Measurements from ENCODE around the gene HHLA2. TPM values are rescaled to one million over a fixed set of nuclear protein-coding genes. Genes with fewer than 3 reads are reported as not detected.
A peak's percentile ranks its signal among the peaks of the same experiment; 100 is the strongest.

HHLA2 gene
- total RNA-seq, 1 donor from 2014 or later, result 2.3 TPM

DNA sequence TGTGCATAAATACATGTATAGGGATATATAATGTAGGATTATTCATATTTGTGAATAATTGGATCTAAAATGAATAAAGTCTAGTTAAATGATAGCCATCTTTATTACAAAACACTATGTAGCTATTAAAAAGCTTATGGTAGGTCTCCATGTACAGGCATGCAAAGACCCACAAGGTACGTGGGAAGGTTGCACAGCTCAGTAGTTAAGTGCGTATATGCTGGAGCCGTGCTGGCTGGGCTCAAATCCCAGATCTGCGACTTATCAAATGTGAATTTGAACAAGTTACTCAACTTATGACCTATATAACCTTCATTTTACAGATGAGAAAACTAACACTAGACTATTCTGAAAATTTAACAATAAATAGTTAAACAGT lies 113.4 kb downstream of the HHLA2 start:
- TF ChIP-seq, protein P1, sequence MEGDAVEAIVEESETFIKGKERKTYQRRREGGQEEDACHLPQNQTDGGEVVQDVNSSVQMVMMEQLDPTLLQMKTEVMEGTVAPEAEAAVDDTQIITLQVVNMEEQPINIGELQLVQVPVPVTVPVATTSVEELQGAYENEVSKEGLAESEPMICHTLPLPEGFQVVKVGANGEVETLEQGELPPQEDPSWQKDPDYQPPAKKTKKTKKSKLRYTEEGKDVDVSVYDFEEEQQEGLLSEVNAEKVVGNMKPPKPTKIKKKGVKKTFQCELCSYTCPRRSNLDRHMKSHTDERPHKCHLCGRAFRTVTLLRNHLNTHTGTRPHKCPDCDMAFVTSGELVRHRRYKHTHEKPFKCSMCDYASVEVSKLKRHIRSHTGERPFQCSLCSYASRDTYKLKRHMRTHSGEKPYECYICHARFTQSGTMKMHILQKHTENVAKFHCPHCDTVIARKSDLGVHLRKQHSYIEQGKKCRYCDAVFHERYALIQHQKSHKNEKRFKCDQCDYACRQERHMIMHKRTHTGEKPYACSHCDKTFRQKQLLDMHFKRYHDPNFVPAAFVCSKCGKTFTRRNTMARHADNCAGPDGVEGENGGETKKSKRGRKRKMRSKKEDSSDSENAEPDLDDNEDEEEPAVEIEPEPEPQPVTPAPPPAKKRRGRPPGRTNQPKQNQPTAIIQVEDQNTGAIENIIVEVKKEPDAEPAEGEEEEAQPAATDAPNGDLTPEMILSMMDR (conservative IDR thresholded peaks at IDR 0.05), result no peak
- peaks cover 3% of the 10 kb centered on the region for H3K36me3 Mint-ChIP-seq
- H3K27ac Mint-ChIP-seq, result no peak overlapping the region
- no peak for DNase-seq (ENCODE audit: extremely low spot score, unreplicated experiment)
- peaks cover 5% of the 10 kb centered on the region for H3K9me3 Mint-ChIP-seq
- H3K4me3 Mint-ChIP-seq, result no peak overlapping the region
- H3K27me3 Mint-ChIP-seq, result no peaks in the 10 kb centered on the region
- H3K4me1 Mint-ChIP-seq (ENCODE audit: unreplicated experiment), result peaks cover 29% of the 10 kb centered on the region

DNA sequence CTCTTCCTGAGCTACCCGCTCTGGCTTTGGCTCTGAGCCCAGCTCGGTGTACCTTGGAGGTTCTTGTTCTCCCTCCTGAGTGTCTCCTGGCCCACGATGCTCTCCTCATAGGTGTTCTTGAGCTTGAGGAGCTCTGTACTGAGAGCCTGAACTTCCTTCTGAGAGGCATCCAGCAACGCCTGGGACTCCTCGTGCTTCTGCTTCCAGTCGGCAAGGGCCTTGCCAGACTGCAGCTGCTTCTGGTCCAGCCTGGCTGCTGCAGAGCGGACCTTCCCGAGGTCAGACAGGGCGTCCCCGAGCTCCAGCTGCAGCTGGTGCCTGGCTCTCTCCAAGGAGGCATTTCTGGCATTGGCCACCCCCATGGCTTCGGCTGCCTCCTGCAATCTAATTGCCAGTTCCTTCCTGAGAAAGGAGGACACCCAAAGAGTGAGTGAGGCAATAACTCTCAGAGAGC lies 114.2 kb downstream of the HHLA2 start:
- peaks cover 3% of the 10 kb centered on the region for H3K36me3 Mint-ChIP-seq
- H3K27ac Mint-ChIP-seq, result no peak overlapping the region
- TF ChIP-seq, protein P1 (conservative IDR thresholded peaks at IDR 0.05), result no peak
- no peak for DNase-seq (ENCODE audit: extremely low spot score, unreplicated experiment)
- peaks cover 29% of the 10 kb centered on the region for H3K4me1 Mint-ChIP-seq (ENCODE audit: unreplicated experiment)
- H3K4me3 Mint-ChIP-seq, result no peak overlapping the region
- H3K9me3 Mint-ChIP-seq, result peaks cover 5% of the 10 kb centered on the region
- H3K27me3 Mint-ChIP-seq, result no peaks in the 10 kb centered on the region

DNA sequence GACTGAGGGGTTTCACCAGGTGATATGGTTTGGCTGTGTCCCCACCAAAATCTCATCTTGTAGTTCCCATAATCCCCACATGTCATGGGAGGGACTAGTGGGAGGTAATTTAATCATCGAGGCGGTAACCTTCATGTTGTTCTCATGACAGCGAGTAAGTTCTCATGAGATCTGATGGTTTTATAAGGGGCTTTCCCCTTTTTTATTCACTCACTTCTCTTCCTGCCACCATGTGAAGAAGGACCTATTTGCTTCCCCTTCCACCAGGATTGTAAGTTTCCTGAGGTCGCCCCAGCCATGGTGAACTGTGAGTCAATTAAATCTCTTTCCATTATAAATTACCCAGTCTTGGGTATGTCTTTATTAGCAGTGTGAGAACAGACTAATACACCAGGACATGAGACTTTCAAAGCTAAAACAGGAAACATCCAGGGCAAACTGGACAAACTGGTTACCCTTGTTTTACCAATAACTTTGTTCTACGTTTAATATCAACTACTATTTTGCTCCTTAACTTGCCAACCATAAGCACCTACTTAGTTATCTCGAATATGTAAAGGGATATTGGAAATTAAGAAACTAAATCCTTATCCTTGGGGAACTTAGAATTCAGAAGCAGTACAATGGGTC lies 115.9 kb downstream of the HHLA2 start:
- Mint-ChIP-seq H3K36me3 (peaks cover 3% of the 10 kb centered on the region), H3K27me3 (no peaks in the 10 kb centered on the region), H3K4me1 (ENCODE audit: unreplicated experiment) (peaks cover 19% of the 10 kb centered on the region), H3K4me3 (peak overlapping the region; percentile 44), H3K9me3 (peaks cover 5% of the 10 kb centered on the region), H3K27ac (peak overlapping the region; percentile 63)
- DNase-seq (ENCODE audit: extremely low spot score, unreplicated experiment), result no peak
- TF ChIP-seq, protein P1 (conservative IDR thresholded peaks at IDR 0.05), result no peak

DNA sequence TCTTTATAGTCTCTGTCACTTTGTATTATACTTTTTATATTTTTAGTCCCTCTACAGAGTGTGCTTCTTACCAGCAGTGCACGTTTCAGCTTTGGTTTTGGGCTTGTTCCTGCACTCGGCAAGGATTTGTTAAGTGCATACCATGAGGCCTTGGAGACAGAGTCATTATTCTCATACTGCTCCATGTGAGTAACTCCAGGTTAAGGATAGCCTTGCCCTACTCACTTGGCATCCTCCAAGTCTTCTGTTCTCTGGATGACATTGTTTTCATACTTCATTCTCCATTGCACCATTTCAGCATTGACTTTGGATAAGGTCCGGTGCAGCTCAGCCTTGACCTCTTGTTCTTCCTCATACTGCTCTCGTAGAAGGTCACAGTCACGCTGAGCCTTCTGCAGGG lies 117.7 kb downstream of the HHLA2 start:
- Mint-ChIP-seq H3K36me3 (peaks cover 3% of the 10 kb centered on the region), H3K4me1 (ENCODE audit: unreplicated experiment) (peaks cover 17% of the 10 kb centered on the region), H3K27me3 (no peaks in the 10 kb centered on the region), H3K4me3 (no peak overlapping the region), H3K9me3 (peaks cover 5% of the 10 kb centered on the region), H3K27ac (no peak overlapping the region)
- DNase-seq (ENCODE audit: extremely low spot score, unreplicated experiment), result no peak
- TF ChIP-seq, protein P1 (conservative IDR thresholded peaks at IDR 0.05), result no peak

DNA sequence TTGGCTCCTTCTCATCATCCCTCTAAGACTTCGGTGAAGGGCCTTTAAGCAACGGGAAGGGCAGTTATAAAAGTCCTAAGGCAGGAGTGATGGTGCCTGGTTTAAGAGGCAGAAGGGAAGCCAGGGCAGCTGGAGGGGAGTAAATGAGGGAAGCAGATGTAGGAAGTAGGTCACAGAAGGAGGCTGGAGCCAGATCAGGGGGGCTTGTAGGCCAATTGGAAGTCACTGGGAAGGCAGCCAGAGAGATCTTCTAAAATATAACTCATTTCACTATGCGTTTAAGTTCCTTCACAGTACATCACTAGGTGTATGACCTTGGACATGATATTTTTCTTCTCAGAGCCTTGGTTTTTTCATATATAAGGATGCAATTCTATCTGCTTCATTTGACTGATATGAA lies 119.3 kb downstream of the HHLA2 start:
- Mint-ChIP-seq H3K9me3 (peaks cover 5% of the 10 kb centered on the region), H3K4me1 (ENCODE audit: unreplicated experiment) (peaks cover 17% of the 10 kb centered on the region), H3K36me3 (peaks cover 3% of the 10 kb centered on the region), H3K27me3 (no peaks in the 10 kb centered on the region), H3K4me3 (no peak overlapping the region), H3K27ac (no peak overlapping the region)
- TF ChIP-seq, protein P1 (conservative IDR thresholded peaks at IDR 0.05), result no peak
- no peak for DNase-seq (ENCODE audit: extremely low spot score, unreplicated experiment)

Measured in type B pancreatic cell (in vitro differentiated cells).